MCF 10A (cell line): ENCODE results near the gene ZNF513. TPM values are rescaled to one million over a fixed set of nuclear protein-coding genes. Genes with fewer than 3 reads are reported as not detected.
A peak's percentile ranks its signal among the peaks of the same experiment; 100 is the strongest.

Experiments
- Bru-seq: library from RNA; stranded (reverse); fragments of 400-500 nt; gene quantifications from one replicate; lab custom pipeline; 2021; lab: Mats Ljungman, UMichigan
- BruChase-seq, 2 experiments: library from RNA; stranded (reverse); fragments of 400-500 nt; gene quantifications; one replicate each; lab custom pipeline; 2021; lab: Mats Ljungman, UMichigan
- BruUV-seq: library from RNA; stranded (reverse); fragments of 400-500 nt; replicated peaks from 2 replicates; lab custom pipeline; 2021; lab: Mats Ljungman, UMichigan
- CTCF ChIA-PET: fragments of 300-600 bp; sonication (Branson Sonifier 250); formaldehyde crosslinking; extraction: SDS; loops from one replicate; lab custom pipeline; 2021; ENCODE audit warnings: antibody characterized with exemption, inconsistent platforms; lab: Yijun Ruan, JAX
- POLR2A ChIA-PET: fragments of 300-600, 350-650 bp; sonication (Branson Sonifier 250); formaldehyde crosslinking; extraction: SDS; loops from one replicate; lab custom pipeline; 2020; ENCODE audit warnings: antibody characterized with exemption, inconsistent platforms; lab: Yijun Ruan, JAX
- DNase-seq: peaks from one replicate; pipeline ENCODE4 v3.0.0-alpha.2; 2018; ENCODE audit not compliant: unreplicated experiment
- H3K27ac Mint-ChIP-seq: one replicate; pipeline ENCODE4 v1.8.0; 2022; ENCODE audit warnings: mild to moderate bottlenecking, low read depth, mixed read lengths; ENCODE audit not compliant: unreplicated experiment
- H3K27me3 Mint-ChIP-seq: one replicate; pipeline ENCODE4 v1.8.0; 2022; ENCODE audit warnings: mixed read lengths; ENCODE audit not compliant: insufficient read depth, unreplicated experiment
- H3K36me3 Mint-ChIP-seq: one replicate; pipeline ENCODE4 v1.8.0; 2022; ENCODE audit warnings: mild to moderate bottlenecking, moderate library complexity, mixed read lengths; ENCODE audit not compliant: insufficient read depth, unreplicated experiment
- H3K4me1 Mint-ChIP-seq: one replicate; pipeline ENCODE4 v1.8.0; 2022; ENCODE audit warnings: mixed read lengths; ENCODE audit not compliant: insufficient read depth, unreplicated experiment
- H3K4me3 Mint-ChIP-seq: one replicate; pipeline ENCODE4 v1.8.0; 2022; ENCODE audit warnings: mild to moderate bottlenecking, moderate library complexity, mixed read lengths; ENCODE audit not compliant: unreplicated experiment
- H3K9me3 Mint-ChIP-seq: one replicate; pipeline ENCODE4 v1.8.0; 2022; ENCODE audit warnings: mixed read lengths; ENCODE audit not compliant: unreplicated experiment
- intact Hi-C: fragments of 100-400 bp; cut with micrococcal nuclease; formaldehyde crosslinking; loops from 2 replicates; pipeline ENCODE4 v1.14.1; 2022
- long read RNA-seq: library from polyadenylated mRNA; stranded (forward); transcript quantifications from one replicate; pipeline ENCODE4 v2.0.0, GENCODE V29; 2022
- total RNA-seq: library from RNA; stranded (reverse); gene quantifications from 2 replicates; pipeline ENCODE4 v1.2.3, GENCODE V29; 2022
- TF ChIP-seq, protein P1 (sequence below): fragments of 200-600 bp; IDR thresholded peaks from one replicate; pipeline ENCODE4 v1.8.0; 2022; ENCODE audit warnings: antibody characterized with exemption, mild to moderate bottlenecking; ENCODE audit not compliant: unreplicated experiment

Gene ZNF513, protein sequence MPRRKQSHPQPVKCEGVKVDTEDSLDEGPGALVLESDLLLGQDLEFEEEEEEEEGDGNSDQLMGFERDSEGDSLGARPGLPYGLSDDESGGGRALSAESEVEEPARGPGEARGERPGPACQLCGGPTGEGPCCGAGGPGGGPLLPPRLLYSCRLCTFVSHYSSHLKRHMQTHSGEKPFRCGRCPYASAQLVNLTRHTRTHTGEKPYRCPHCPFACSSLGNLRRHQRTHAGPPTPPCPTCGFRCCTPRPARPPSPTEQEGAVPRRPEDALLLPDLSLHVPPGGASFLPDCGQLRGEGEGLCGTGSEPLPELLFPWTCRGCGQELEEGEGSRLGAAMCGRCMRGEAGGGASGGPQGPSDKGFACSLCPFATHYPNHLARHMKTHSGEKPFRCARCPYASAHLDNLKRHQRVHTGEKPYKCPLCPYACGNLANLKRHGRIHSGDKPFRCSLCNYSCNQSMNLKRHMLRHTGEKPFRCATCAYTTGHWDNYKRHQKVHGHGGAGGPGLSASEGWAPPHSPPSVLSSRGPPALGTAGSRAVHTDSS
- total RNA-seq (14.8 and 16.2 TPM in 2 replicates), Bru-seq, nascent RNA (percentile 56 among the genes with signal in this experiment), BruChase-seq, experiment 1, labeled RNA remaining after a 6-hour chase (percentile 51 among the genes with signal in this experiment), BruChase-seq, experiment 2, labeled RNA remaining after a 2-hour chase (percentile 64 among the genes with signal in this experiment)
- long read RNA-seq, transcript ZNF513-201 (4 exons, 2,139 nt) = major isoform, 30 of 54 reads
- long read RNA-seq, partial matches to known transcripts = 10 of 54 reads
- long read RNA-seq, other reads (novel, unspliced or antisense) = 11 of 54 reads

DNA sequence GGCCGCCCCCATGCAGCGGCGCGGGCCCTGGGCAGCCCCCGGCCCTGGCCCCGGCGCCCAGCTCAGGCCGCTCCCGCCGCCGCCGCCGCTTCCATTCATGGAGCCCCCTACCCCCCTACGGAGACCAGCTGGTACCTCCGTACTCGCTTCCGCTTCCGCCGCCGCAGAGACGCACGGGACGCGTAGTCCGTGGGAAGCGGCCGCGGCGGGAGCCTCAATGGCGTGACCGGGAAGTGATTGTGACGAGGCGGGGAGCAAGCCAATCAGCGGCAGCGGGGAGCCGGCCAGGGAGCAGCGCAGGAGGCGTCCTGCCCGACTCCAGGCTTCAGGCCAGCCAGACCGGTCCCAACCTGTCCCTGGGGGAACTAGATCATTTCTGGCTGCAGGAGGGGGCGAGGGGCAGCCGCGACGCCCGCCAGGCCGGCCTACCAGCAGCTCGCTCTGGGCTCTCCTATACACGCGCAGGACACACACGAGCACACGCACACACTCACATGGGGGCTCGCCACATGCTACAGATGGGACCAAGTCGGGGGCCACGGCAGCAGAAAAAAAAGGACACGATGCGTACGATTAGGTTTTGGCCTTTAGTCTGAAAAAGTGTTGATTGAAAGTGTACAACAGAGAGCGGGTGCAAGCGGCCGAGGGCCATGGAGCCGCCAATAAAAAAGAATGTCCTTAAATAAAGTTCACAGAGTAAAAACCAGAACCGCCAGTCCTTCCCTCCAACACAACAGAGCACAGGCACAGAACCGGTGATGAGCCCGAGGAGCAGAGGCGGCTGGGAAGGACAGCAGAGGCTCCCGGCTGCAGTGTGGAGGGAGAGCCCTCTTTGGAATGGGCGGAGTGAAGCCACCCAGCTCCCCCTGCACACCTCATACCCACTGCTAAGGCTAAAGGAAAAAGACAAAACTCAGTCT, at the start of gene ZNF513:
Gene ZNF513 (minus strand): TSS at position 109 of the 920 bp plus-strand sequence. CDS start 208 bp downstream, outside the sequence.
- peak; percentile 95 for DNase-seq
- ChIA-PET POLR2A (interaction anchor here (0.5 to 5.6 kb wide), 18 partner anchors 11 to 1516 kb away, joined by 3 to 114 read pairs (median 4); partner anchors contain the start of genes CCDC121, EIF2B4, GPN1 and GTF3C2), CTCF (interaction anchor here (0.6 to 2.1 kb wide), 4 partner anchors 8 to 69 kb away, joined by 3 to 12 read pairs (median 5); no protein-coding TSS in a partner anchor)
- no TSS peak for BruUV-seq
- Mint-ChIP-seq H3K36me3 (peaks cover 77% of the 10 kb centered on the region), H3K27ac (peak within 1 kb of the TSS; percentile 93), H3K4me3 (peak within 1 kb of the TSS; percentile 84), H3K4me1 (peaks cover 20% of the 10 kb centered on the region), H3K27me3 (no peaks in the 10 kb centered on the region), H3K9me3 (no peaks in the 10 kb centered on the region)
- intact Hi-C loops = loop anchor here (1.0 kb wide), 1 partner anchor 11 kb away; the partner anchor contains the start of genes EIF2B4 and SNX17
- TF ChIP-seq, protein P1, sequence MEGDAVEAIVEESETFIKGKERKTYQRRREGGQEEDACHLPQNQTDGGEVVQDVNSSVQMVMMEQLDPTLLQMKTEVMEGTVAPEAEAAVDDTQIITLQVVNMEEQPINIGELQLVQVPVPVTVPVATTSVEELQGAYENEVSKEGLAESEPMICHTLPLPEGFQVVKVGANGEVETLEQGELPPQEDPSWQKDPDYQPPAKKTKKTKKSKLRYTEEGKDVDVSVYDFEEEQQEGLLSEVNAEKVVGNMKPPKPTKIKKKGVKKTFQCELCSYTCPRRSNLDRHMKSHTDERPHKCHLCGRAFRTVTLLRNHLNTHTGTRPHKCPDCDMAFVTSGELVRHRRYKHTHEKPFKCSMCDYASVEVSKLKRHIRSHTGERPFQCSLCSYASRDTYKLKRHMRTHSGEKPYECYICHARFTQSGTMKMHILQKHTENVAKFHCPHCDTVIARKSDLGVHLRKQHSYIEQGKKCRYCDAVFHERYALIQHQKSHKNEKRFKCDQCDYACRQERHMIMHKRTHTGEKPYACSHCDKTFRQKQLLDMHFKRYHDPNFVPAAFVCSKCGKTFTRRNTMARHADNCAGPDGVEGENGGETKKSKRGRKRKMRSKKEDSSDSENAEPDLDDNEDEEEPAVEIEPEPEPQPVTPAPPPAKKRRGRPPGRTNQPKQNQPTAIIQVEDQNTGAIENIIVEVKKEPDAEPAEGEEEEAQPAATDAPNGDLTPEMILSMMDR = no peak

DNA sequence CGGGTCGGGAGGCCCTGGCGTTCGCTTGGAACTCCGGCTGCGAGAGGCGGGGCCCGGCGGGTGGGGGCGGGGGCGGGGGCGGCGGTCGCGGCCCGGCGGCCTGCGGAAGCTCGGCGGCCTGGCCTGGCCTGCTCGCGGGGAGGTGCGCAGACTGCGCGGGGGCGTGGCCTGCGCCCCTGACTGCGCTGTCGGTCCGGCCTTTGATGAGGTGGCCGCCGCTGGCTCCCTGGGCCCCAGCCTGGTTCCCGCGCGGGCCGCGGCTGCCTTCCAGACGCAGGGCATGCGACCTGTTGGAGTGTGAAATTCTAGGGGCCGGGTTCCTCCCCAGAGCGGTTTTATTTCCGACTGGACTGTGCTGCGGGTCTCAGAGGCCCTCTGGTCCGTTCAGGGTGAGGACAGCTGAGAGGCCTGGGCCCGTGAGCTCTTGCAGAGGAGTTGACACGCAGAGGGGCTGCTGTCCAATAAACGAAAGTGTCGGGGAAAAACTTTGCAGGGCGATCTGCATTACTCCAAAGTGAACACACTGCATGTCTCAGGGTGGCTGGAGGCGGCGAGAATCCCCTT, 48.5 kb upstream of the ZNF513 start:
- TF ChIP-seq, protein P1 = no peak
- intact Hi-C loops = loop anchor here (1.0 to 5.0 kb wide), 3 partner anchors 20 to 198 kb away; partner anchors contain the start of genes CCDC121, GPN1, PPM1G and ZNF512
- peak; percentile 83 for DNase-seq
- Mint-ChIP-seq H3K4me3 (peak overlapping the region; percentile 94), H3K36me3 (peaks cover 48% of the 10 kb centered on the region), H3K9me3 (no peaks in the 10 kb centered on the region), H3K4me1 (peaks cover 16% of the 10 kb centered on the region), H3K27ac (peak overlapping the region; percentile 94), H3K27me3 (no peaks in the 10 kb centered on the region)
- ChIA-PET CTCF (interaction anchor here (0.5 to 2.7 kb wide), 8 partner anchors 19 to 254 kb away, joined by 3 to 18 read pairs (median 4); partner anchors contain the start of genes PPM1G and SUPT7L), POLR2A (interaction anchor here (0.6 to 7.3 kb wide), 27 partner anchors 9 to 543 kb away, joined by 3 to 205 read pairs (median 5); partner anchors contain the start of genes CCDC121, GPN1, GTF3C2 and IFT172)
- no TSS peak for BruUV-seq

DNA sequence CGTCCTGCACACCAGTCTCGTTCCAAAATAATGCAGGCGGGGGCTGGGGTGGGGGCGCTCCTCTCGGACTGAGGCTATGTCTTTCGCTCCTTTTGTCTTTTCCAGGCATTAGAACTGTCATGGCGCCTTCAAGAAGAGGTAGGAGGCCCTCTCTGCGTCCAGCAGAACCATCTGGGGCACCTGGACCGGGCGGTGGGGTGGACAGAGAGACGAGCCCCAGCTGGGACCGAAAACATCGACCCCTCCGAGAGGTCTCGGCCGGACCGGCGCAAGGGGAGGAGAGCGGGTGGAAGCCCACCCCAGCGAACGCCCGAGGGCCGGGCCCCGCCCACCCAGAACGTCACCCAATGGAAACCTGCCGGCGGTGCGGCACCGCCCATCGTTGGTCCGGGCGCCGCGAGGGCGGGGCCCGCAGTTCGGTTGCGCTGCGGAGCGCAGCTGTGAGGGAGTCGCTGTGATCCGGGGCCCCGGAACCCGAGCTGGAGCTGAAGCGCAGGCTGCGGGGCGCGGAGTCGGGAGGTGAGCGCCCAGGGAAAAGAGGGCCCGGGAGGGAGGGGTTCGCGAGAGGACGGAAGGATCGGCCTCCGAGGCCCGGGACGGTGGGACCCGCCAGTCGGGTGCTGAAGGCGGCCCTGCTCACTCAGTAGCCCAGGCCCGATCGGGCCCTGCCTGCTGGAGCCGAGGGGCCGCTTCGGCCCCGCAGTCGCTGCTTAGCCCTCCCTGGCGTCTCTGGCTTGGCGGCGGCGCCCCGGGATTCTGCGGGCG, 47.9 kb upstream of the ZNF513 start, which contains the start of gene NRBP1:
Gene NRBP1 (plus strand): TSS at position 419 of the 765 bp plus-strand sequence. CDS start 4,643 bp downstream, outside the sequence.
- DNase-seq = peak; percentile 87
- intact Hi-C loops = loop anchor here (1.0 to 5.0 kb wide), 3 partner anchors 19 to 199 kb away; partner anchors contain the start of genes CCDC121, GPN1, PPM1G and ZNF512
- peaks cover 42% of the 10 kb centered on the region for H3K36me3 Mint-ChIP-seq
- H3K4me1 Mint-ChIP-seq = peaks cover 15% of the 10 kb centered on the region
- H3K27ac Mint-ChIP-seq = peak within 1 kb of the TSS; percentile 94
- no TSS peak for BruUV-seq
- ChIA-PET CTCF (interaction anchor here (1.1 to 2.7 kb wide), 4 partner anchors 15 to 254 kb away, joined by 3 to 18 read pairs (median 6); partner anchors contain the start of gene PPM1G), POLR2A (interaction anchor here (0.6 to 7.3 kb wide), 23 partner anchors 8 to 543 kb away, joined by 3 to 205 read pairs (median 4); partner anchors contain the start of genes CCDC121, GPN1, GTF3C2 and PPM1G)
- no peaks in the 10 kb centered on the region for H3K27me3 Mint-ChIP-seq
- TF ChIP-seq, protein P1 = no peak
- no peaks in the 10 kb centered on the region for H3K9me3 Mint-ChIP-seq
- peak within 1 kb of the TSS; percentile 94 for H3K4me3 Mint-ChIP-seq
